ENCODE results near the gene DDX54.

DDX54 gene

GRCh38 chr12:113114447-113115178, 70.7 kb downstream of the DDX54 start:
- peaks cover 0 to 61% of the 10 kb centered on the region in 2 donors for H3K27me3 ChIP-seq
- intact Hi-C loops (cut with DNase I; ENCODE audit: low total_unique reads), result no loop called here
- no peak overlapping the region for H3K4me3 ChIP-seq
- no peaks in the 10 kb centered on the region for H3K9me3 ChIP-seq
- no peak for DNase-seq
- no peak for TF ChIP-seq CTCF (IDR thresholded peaks at IDR 0.05)
- no peak overlapping the region for H3K27ac ChIP-seq
- H3K4me1 ChIP-seq, result no peaks in the 10 kb centered on the region
- no peaks in the 10 kb centered on the region for H3K36me3 ChIP-seq

- no peak overlapping the region for H3K27ac ChIP-seq
- H3K9me3 ChIP-seq, result no peaks in the 10 kb centered on the region
- TF ChIP-seq CTCF (IDR thresholded peaks at IDR 0.05), result no peak
- no peak overlapping the region for H3K4me3 ChIP-seq
- DNase-seq, result no peak
- no peaks in the 10 kb centered on the region for H3K4me1 ChIP-seq
- H3K36me3 ChIP-seq, result no peaks in the 10 kb centered on the region
- peaks cover 0 to 55% of the 10 kb centered on the region in 2 donors for H3K27me3 ChIP-seq
- intact Hi-C loops (cut with DNase I; ENCODE audit: low total_unique reads), result no loop called here
Observed at GRCh38 chr12:113113397-113113796, 71.9 kb downstream of the DDX54 start.

GRCh38 chr12:113112043-113112899, 73.0 kb downstream of the DDX54 start:
- H3K36me3 ChIP-seq, result no peaks in the 10 kb centered on the region
- H3K9me3 ChIP-seq, result no peaks in the 10 kb centered on the region
- no peak overlapping the region for H3K27ac ChIP-seq
- intact Hi-C loops (cut with DNase I; ENCODE audit: low total_unique reads), result no loop called here
- H3K27me3 ChIP-seq, result peaks cover 0 to 57% of the 10 kb centered on the region in 2 donors
- H3K4me1 ChIP-seq, result no peaks in the 10 kb centered on the region
- no peak overlapping the region for H3K4me3 ChIP-seq
- no peak for TF ChIP-seq CTCF (IDR thresholded peaks at IDR 0.05)
- no peak for DNase-seq

DNA sequence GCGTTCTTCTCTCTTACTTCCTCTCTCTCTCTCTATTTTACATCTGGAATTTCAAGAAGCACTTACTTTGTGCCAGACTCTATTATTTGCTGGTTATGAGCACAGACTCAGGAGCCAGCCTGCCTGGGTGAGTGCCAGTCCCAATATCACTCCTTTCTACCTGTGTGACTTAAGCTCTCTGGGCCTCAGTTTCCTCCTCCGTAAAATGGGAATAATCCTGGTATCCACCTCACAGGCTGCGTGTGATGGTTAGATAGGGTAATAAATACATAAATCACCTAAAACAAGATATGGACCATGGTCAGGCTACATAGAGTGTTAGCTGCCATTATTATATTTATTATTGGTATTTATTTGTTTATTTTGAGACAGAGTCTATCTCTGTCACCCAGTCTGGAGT, 74.0 kb downstream of the DDX54 start:
- Histone ChIP-seq H3K9me3 (no peaks in the 10 kb centered on the region), H3K27me3 (peaks cover 0 to 52% of the 10 kb centered on the region in 2 donors), H3K4me3 (no peak overlapping the region), H3K27ac (no peak overlapping the region), H3K4me1 (no peaks in the 10 kb centered on the region), H3K36me3 (no peaks in the 10 kb centered on the region)
- no peak for DNase-seq
- TF ChIP-seq CTCF (IDR thresholded peaks at IDR 0.05), result no peak
- intact Hi-C loops (cut with DNase I; ENCODE audit: low total_unique reads), result no loop called here

DNA sequence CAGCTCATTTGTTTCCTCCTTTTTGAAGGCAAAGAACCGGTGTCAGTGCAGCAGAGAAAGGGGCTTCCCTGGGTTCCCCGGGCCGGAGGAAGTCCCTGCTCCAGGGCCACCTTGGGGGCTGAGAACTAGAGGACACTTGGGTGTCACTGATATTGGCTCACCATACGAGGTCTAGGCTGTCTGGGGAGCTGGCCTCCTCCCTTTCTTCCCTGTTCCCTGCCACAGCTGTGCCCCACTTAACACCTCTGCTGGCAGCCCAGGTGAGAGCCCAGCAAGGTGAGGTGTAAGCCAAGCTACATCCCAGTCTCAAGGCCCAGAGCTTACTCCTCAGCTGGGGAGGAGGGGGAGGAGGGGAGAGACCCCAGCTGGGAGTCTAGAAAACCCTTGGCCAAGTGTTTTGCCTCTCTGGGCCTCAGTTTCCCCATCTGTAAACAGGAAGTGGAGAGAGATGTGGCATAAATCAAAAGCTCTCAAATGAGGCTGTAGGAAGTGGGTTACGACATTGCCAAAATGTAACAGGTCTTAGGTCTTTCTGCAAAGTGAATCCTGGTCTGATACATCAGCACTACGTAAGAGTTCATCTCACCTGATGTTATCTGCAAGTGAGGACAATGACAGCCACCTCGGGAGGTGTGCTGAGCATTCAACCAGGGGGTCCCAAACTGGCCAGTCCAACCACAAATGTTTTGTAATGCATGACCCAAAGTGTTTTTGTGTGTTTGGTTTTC, 75.2 kb downstream of the DDX54 start:
- TF ChIP-seq CTCF (IDR thresholded peaks at IDR 0.05), result no peak
- DNase-seq, result no peak
- peaks cover 0 to 49% of the 10 kb centered on the region in 2 donors for H3K27me3 ChIP-seq
- H3K27ac ChIP-seq, result no peak overlapping the region
- no peaks in the 10 kb centered on the region for H3K4me1 ChIP-seq
- no peaks in the 10 kb centered on the region for H3K36me3 ChIP-seq
- no peak overlapping the region for H3K4me3 ChIP-seq
- intact Hi-C loops (cut with DNase I; ENCODE audit: low total_unique reads), result no loop called here
- H3K9me3 ChIP-seq, result no peaks in the 10 kb centered on the region
